Mucosa of stomach (tissue), 1 donor: Measurements from ENCODE around the gene SUDS3.
"Not testable (repeated sequence)": the region's sequence is repeated elsewhere in the genome, so short reads cannot be mapped to it uniquely, and the experiment has no call there.

Source experiments
- H3K27me3 ChIP-seq: one replicate; pipeline ENCODE4 v1.7.0; 2013; ENCODE audit warnings: mild to moderate bottlenecking, low read length; ENCODE audit not compliant: control insufficient read depth, insufficient read depth
- H3K36me3 ChIP-seq: one replicate; pipeline ENCODE4 v1.7.0; 2013; ENCODE audit warnings: low read length; ENCODE audit not compliant: control insufficient read depth, insufficient read depth
- H3K4me1 ChIP-seq: one replicate; pipeline ENCODE4 v1.7.0; 2013; ENCODE audit warnings: mild to moderate bottlenecking, low read length; ENCODE audit not compliant: control insufficient read depth, insufficient read depth
- H3K4me3 ChIP-seq: one replicate; pipeline ENCODE4 v1.7.0; 2013; ENCODE audit warnings: low read length
- H3K9ac ChIP-seq: one replicate; pipeline ENCODE4 v1.7.0; 2013; ENCODE audit warnings: mild to moderate bottlenecking, low read length, moderate library complexity
- H3K9me3 ChIP-seq: one replicate; pipeline ENCODE4 v1.7.0; 2013; ENCODE audit warnings: mild to moderate bottlenecking, low read length, moderate library complexity; ENCODE audit not compliant: control insufficient read depth
- donor health status: Pancreatic carcinoma.

The SUDS3 gene

GRCh38 chr12:118344829-118345228, 31.5 kb upstream of the SUDS3 start:
- no peak overlapping the region for H3K9ac ChIP-seq
- H3K4me3 ChIP-seq: no peak overlapping the region
- H3K9me3 ChIP-seq: no peaks in the 10 kb centered on the region
- H3K4me1 ChIP-seq: peaks cover 30% of the 10 kb centered on the region
- H3K27me3 ChIP-seq: no peaks in the 10 kb centered on the region
- no peaks in the 10 kb centered on the region for H3K36me3 ChIP-seq

- Histone ChIP-seq H3K4me3 (no peak overlapping the region), H3K36me3 (no peaks in the 10 kb centered on the region), H3K4me1 (peaks cover 24% of the 10 kb centered on the region), H3K27me3 (no peaks in the 10 kb centered on the region), H3K9ac (no peak overlapping the region), H3K9me3 (no peaks in the 10 kb centered on the region)
These were observed 31.0 kb upstream of the SUDS3 start for GRCh38 chr12:118345355-118345754.

- Histone ChIP-seq H3K9ac (no peak overlapping the region), H3K27me3 (no peaks in the 10 kb centered on the region), H3K4me3 (no peak overlapping the region), H3K36me3 (no peaks in the 10 kb centered on the region), H3K9me3 (no peaks in the 10 kb centered on the region), H3K4me1 (peaks cover 20% of the 10 kb centered on the region)
These were observed 29.5 kb upstream of the SUDS3 start for GRCh38 chr12:118346895-118347294.

- Histone ChIP-seq H3K27me3 (no peaks in the 10 kb centered on the region), H3K9ac (no peak overlapping the region), H3K9me3 (no peaks in the 10 kb centered on the region), H3K4me1 (peaks cover 15% of the 10 kb centered on the region), H3K36me3 (no peaks in the 10 kb centered on the region), H3K4me3 (no peak overlapping the region)
These were observed 28.4 kb upstream of the SUDS3 start for GRCh38 chr12:118347916-118348315.

- H3K9me3 ChIP-seq: no peaks in the 10 kb centered on the region
- H3K4me1 ChIP-seq: peaks cover 19% of the 10 kb centered on the region
- H3K36me3 ChIP-seq: no peaks in the 10 kb centered on the region
- H3K4me3 ChIP-seq: no peak overlapping the region
- H3K27me3 ChIP-seq: no peaks in the 10 kb centered on the region
- H3K9ac ChIP-seq: no peak overlapping the region
These were observed 25.3 kb upstream of the SUDS3 start for GRCh38 chr12:118350908-118351559.

- Histone ChIP-seq H3K9ac (no peak overlapping the region), H3K27me3 (no peaks in the 10 kb centered on the region), H3K4me3 (no peak overlapping the region)
These were observed 22.6 kb upstream of the SUDS3 start for GRCh38 chr12:118353721-118354120.

DNA sequence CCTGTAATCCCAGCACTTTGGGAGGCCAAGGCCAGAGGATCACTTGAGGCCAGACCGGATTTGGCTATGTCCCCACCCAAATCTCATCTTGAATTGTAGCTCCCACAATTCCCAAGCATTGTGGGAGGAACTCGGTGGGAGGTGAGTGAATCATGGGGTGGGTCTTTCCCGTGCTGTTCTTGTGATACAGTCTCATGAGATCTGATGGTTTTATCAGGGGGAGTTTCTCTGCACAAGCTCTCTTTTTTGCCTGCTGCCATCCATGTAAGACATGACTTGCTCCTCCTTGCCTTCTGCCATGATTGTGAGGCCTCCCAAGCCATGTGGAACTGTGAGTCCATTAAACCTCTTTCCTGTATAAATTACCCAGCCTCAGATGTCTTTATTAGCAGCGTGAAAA, 21.9 kb upstream of the SUDS3 start:
- H3K27me3 ChIP-seq, H3K36me3 ChIP-seq, H3K9ac ChIP-seq, H3K9me3 ChIP-seq, H3K4me3 ChIP-seq: not testable (repeated sequence)
- H3K4me1 ChIP-seq: peaks cover 12% of the 10 kb centered on the region

More at GRCh38 chr12:118353721-118354120, 22.6 kb upstream of the SUDS3 start:
- peaks cover 12% of the 10 kb centered on the region for H3K4me1 ChIP-seq
- no peaks in the 10 kb centered on the region for H3K9me3 ChIP-seq
- no peaks in the 10 kb centered on the region for H3K36me3 ChIP-seq

- peaks cover 12% of the 10 kb centered on the region for H3K4me1 ChIP-seq
- H3K27me3 ChIP-seq: no peaks in the 10 kb centered on the region
- no peak overlapping the region for H3K4me3 ChIP-seq
- no peak overlapping the region for H3K9ac ChIP-seq
- no peaks in the 10 kb centered on the region for H3K9me3 ChIP-seq
- no peaks in the 10 kb centered on the region for H3K36me3 ChIP-seq
These were observed 21.5 kb upstream of the SUDS3 start for GRCh38 chr12:118354903-118355302.

- Histone ChIP-seq H3K9me3 (no peaks in the 10 kb centered on the region), H3K4me3 (no peak overlapping the region), H3K4me1 (peaks cover 12% of the 10 kb centered on the region)
These were observed 20.5 kb upstream of the SUDS3 start for GRCh38 chr12:118355843-118356242.

GRCh38 chr12:118356809-118357256, 19.5 kb upstream of the SUDS3 start:
- no peak overlapping the region for H3K4me3 ChIP-seq
- H3K9ac ChIP-seq: no peak overlapping the region
- H3K36me3 ChIP-seq: no peaks in the 10 kb centered on the region
- peaks cover 12% of the 10 kb centered on the region for H3K4me1 ChIP-seq
- H3K9me3 ChIP-seq: no peaks in the 10 kb centered on the region
- H3K27me3 ChIP-seq: no peaks in the 10 kb centered on the region

More at GRCh38 chr12:118355843-118356242, 20.5 kb upstream of the SUDS3 start:
- Histone ChIP-seq H3K27me3 (no peaks in the 10 kb centered on the region), H3K9ac (no peak overlapping the region), H3K36me3 (no peaks in the 10 kb centered on the region)

DNA sequence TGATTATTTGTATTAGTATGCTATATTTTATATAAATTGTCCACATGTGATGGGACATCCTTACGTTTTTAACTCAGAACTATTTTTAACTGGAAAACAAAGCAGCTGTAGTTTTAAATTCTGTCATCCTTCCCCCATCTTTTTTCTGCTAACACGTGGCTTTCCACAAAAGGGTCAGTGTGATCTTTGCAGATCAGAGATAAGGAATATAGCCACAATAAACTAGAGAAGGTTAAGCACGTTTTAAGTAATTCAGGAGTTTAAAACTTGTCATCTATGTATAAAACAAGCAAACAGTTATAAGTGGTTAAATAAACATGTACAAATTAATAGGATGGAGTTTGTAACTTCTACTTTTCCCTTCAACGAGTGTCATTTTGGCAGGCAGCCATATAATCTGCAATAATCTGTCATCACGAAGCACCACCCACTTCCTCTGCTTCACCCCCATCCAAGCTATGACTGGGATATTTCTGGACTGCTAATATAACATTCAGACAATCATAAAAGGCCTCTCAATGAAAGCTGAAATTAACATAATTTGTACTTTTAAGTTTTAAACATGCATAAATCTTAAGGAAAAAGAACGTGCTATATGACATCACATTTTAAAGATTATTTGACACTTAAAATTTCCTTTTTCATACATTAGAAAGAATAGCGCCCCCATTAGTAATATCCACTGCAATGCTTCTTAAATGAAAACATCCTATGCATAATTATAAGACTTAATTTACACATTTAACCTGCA, 18.9 kb upstream of the SUDS3 start:
- no peak overlapping the region for H3K4me3 ChIP-seq
- H3K36me3 ChIP-seq: no peaks in the 10 kb centered on the region
- H3K27me3 ChIP-seq: no peaks in the 10 kb centered on the region
- no peak overlapping the region for H3K9ac ChIP-seq
- no peaks in the 10 kb centered on the region for H3K9me3 ChIP-seq
- peaks cover 12% of the 10 kb centered on the region for H3K4me1 ChIP-seq

GRCh38 chr12:118358008-118358359, 18.4 kb upstream of the SUDS3 start:
- no peaks in the 10 kb centered on the region for H3K9me3 ChIP-seq
- H3K4me1 ChIP-seq: peaks cover 12% of the 10 kb centered on the region
- H3K9ac ChIP-seq: no peak overlapping the region
- no peaks in the 10 kb centered on the region for H3K36me3 ChIP-seq
- H3K27me3 ChIP-seq: no peaks in the 10 kb centered on the region
- no peak overlapping the region for H3K4me3 ChIP-seq
